ENCODE measurements around the gene ISCU.

DNA sequence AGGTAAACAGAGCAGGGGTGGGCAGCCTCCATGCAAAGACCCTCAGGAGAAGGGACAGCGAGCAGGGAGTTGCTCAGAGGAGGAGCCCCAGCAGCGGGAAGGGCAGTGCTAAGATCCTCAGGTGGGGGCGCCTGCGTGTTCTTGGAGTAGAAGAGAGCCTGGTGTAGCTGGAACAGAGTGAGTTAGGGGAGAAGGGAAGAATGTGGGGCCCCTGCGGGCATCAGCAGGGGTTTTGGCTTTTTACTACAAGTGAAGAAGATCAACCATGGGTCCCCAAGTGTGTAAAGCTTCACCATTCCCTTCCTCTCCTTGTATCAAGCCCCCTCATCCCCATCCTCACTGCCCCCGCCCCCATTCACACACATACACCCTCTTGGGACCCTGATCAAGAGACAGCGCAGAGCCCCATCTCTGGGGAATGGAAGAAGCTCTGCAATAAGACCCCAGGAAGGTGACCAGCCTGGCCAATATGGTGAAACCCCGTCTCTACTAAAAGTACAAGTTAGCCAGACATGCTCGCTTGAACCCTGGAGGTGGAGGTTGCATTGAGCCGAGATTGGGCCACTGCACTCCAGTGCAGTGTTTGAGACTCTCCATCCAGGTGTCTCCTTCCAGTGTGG is 45.7 kb downstream of the ISCU start:
- no peak for TF ChIP-seq GATA2 (IDR thresholded peaks at IDR 0.05; ENCODE audit: low read depth, low read length)
- TF ChIP-seq GATA3 (IDR thresholded peaks at IDR 0.05; ENCODE audit: low read depth, low read length): no peak
